ENCODE results near the gene GON7. TPM values are rescaled to one million over a fixed set of nuclear protein-coding genes. Genes with fewer than 3 reads are reported as not detected.
"Not testable (repeated sequence)": the region's sequence is repeated elsewhere in the genome, so short reads cannot be mapped to it uniquely, and the experiment has no call there.

Gene GON7, protein sequence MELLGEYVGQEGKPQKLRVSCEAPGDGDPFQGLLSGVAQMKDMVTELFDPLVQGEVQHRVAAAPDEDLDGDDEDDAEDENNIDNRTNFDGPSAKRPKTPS
- 8.2 TPM for total RNA-seq

DNA sequence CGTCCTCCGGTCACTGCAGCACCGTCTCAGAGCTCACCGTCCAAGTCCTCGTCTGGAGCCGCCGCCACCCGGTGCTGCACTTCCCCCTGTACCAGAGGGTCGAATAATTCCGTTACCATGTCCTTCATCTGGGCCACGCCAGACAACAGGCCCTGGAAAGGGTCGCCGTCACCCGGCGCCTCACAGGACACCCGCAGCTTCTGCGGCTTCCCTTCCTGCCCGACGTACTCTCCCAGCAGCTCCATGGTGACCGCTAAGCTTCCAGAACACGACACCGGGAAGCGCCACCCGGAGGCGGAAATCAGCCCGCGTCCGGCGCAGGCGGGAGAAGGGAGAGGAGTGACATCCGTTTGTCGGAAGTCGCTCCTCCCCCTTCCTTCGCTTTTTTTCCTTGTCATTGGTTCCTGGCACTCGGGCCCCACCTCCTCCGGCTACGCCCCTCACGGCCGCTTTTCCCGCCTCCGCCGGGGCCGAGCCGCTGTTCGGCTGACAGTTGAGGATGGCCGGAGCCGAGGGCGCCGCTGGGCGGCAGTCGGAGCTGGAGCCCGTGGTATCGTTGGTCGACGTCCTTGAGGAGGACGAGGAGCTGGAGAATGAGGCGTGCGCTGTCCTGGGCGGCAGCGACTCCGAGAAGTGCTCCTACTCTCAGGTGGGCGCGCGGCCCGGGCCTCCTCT, at the start of gene GON7, which contains the start of gene UBR7:
Gene GON7 (minus strand): TSS at position 273 of the 675 bp plus-strand sequence. CDS start 28 bp downstream, at position 245.
Gene UBR7 (plus strand): TSS at position 464 of the 675 bp plus-strand sequence. CDS start 36 bp downstream, at position 500.
- peak; percentile 97 for DNase-seq

DNA sequence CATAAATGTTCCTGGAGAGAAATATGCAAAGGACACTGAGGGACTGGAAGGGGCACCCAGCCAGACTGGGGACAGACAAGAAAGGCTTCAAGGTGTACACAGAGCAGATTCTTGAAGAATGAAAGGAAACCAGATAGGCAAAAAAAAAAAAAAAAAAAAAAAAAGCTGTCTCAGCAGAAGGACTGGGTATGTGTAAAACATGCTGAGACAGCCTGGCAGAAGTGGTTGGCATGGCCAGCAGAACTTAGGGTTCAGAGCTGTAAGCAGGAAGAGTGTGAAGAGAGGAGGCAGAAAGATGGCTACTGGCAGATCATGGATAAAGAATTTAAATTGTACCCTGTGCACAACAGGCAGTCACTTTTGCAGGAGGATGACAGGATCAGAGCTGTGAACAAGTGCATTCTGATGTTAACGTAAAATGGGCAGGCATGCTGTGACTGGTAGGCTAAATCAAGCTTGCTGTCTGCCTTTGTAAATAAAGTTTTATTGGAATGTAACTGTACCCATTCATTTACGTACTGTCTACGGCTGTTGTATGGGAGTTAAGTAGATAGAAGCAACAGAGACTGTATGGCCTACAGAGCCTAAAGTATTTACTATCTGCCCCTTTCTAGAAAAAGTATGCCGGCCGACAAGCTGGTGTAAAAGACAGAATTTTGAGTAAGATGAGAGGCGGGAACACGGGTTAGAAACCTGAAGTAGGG, 42.4 kb upstream of the GON7 start:
- no peak for DNase-seq

DNA sequence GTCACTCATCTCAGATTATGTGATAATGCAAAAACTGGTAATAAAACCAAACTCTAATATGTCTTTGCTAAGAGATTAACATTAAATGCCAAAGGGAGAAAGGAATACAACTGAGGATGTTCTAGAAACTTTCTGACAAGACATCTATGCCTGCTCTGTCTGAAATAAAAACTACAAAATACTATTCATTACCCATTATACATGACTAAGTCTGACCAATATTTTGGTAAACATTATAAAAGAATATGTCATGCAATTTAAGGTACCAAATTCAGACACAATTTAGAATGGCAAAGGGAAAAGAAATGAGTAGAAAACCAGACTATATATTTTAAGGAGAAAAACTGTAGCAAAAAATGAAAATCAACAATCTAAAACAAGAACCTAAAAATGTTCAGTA, 39.7 kb upstream of the GON7 start:
- DNase-seq, result no peak

DNA sequence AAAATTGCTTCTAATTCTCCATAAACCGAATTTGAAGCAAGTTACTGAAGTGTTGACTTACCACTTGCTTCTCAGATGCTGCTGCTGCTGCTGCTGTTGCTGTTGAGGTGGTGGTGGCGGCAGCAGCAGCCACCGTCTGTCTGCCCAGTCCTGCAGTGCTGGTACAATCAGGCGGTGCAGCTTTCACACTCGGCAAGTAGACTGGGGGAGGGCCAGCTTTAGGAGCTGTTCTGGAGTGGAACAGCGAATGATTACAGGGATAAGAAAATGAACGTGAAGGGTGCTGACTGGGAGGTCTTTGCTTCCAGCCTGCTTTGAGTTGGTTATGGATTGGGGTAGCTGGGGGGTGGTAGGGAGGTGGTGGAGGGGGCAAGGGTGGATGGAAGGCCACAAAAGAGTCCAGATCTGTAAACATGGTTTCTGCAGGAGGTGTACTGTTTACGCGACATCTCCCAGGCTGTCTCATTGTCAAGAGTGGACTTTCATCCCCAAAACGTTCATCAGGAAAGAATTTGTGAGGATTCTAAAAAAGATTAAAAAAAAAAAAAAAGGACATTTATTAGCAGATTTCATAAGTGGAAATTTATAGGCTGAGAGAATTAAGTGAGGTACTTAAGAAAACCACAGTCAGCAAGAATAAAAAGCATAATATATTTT, 39.0 kb upstream of the GON7 start:
- no peak for DNase-seq

DNA sequence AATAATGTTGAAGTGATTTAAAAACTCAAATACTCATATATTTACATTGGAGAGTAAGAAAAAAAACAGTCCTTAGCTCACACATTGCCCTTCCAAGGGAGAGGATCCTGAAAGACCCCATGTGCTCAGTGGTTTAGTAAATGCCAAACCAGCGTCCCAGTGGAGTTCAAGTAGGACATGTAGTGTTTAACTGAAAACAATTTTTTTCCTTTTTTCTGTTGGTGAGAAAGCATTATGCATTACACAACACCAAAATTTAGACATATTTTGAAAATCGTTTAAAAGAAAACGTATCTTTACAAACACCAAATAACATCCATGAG, 33.8 kb upstream of the GON7 start:
- no peak for DNase-seq

DNA sequence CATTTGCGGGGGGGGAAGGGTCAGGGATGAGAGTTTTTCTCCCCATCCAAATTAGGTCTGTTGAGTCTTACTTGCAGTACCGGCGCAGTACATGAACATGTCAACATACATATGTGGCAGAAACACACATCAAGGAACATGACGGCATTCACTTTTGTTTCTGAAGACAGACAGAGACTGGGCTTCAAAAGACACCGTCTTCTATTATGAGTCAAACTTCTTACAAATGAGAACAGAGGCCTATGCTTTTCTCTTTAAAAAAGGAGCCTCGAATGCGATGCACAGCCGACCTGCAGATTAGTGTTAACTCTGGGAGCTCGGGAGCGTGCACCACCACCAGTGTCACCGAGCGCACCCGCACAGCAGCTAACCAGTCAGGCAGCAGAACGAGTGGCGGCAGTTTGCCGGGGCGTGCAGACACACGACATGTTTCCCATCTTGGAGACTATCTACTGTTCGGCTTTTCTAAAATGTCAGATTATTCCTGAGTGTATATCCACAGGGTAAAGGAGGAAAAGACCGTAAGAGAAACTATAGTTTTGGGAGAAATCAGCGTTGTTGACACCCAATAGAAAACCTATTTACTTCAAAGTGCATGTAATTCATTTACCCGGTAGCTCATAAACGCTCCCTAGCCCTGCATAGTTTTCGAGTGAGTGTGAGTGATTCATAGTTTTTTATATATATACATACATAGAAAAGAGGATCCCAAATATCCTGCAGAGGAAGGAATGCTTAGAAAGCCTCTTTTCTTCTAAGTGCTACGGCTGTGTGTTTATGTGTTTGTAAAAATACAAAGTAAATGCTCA, 33.2 kb upstream of the GON7 start:
- DNase-seq, result no peak

DNA sequence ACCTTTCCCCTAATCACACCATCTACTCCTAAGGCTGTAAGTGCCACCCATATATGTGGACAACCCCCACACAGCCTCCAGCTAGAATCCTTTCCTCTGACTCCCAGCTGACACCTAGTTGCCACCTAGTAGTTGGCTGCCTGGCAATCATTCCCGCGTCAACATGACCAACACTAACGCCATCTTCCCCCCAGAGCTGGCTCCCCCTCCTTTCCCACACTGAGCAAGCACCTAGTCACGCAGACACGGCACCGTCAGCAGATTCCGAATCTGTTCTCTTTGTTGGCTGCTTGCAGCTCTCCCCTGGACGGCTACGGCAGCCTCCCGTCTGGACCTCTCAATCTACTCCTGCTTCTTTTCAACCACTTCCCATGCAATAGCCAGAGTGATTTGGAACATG, 27.9 kb upstream of the GON7 start:
- DNase-seq, result no peak

DNA sequence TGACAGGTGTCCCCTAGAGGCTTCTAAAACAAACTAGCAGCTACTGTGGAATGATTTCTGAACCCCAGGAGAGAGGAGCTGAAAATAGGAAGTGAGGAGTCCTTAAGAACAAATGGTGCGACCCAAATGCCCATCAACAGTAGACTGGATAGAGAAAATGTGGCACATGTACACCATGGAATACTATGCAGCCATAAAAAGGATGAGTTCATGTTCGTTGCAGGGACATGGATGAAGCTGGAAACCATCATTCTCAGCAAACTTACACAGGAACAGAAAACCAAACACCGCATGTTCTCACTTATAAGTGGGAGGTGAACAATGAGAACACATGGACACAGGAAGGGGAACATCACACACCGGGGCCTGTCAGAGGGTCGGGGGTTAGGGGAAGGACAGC, 26.2 kb upstream of the GON7 start:
- DNase-seq, result not testable (repeated sequence)

DNA sequence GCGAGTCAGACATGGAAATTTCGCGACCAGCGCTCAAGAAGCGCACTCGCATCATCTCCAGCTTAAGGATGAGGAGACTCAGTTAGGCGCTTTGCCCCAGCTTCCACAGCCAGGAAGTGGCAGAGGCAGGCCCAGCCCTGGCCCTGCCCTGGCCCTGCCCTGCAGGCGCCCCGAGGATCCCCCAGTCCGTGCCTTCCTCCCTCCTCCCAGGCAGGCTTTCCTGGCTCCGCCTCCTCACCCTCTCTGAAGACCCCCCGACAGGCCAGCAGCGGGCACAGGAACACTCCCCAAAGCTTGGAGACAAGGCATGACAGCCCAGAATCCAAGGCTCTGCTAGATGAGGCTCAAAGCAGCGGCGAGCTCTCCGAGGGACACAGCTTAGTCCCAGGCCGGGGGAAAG, 25.3 kb upstream of the GON7 start:
- DNase-seq, result no peak

DNA sequence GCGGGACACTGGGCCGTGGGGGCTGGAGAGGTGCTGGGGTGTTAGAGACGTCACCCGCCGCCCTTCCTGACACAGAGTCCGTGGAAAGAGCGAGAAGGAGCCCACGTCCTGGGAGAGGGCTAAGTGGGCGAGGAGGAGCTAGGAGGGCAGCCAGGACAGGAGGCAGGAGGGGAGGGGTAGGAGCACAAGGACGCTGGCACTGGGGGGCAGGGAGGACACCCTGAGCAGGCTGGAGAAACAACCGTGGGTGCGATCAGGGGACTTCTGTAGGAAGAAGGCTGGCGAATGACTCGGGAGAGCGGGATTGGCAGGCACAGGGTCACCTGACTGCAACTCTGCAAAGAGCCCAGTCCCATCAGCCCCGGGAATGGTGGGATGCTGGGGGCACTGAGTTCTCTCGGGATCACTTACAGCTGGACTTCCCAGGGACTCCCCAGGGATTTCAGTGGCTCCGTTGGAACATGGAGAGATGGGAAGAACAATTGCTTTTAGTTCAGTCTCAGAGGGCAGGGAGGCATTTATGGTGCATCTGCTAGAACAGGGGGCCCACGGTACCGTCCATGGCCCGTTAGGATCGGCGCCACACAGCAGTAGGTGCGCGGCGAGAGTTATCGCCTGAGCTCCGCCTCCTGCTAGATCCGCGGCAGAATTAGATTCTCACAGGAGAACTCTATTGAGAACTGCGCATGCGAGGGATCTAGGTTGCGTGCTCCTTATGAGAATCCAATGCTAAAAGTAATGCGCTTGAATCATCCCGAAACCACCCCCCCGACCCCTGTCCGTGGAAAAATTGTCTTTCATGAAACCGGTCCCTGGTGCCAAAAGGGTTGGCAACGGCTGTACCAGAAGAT, 24.5 kb upstream of the GON7 start:
- no peak for DNase-seq

DNA sequence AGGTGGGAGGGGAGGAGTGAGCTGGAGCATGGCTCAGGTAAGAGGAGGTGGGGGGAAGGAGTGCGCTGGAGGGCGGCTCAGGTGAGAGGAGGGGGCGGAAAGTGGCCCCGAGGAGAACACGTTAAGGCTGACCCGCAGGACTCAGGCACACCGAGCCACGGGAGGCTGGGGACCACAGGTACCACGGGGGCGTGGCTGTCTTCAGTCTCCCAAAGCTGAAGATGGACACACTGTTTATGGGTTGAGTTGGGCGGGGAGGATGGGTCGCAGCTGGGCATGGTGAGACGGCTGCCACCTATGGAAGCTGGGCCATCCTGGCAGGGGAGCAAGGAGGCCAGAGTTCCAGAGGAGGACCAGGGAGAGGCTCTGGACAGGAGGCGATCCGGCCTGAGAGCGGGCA, 23.7 kb upstream of the GON7 start:
- no peak for DNase-seq

DNA sequence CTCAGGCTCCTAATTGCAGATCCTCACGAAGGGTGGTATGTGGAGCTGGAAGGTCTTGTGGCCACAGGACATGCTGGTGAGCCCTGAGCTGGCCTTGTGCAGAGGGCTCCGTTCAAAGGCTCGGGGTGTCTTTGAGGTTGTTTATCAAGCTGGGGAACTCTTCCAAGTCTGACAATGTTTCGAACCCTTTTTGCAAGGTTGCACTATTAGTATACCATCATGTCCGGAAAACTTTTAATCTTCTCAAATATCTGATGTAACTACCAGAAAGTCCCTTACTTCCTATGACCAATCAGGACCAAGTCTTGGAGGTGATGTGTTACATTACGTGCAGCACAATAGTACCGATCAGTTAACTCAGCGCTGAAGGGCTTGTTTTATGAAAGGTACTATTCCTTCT, 21.7 kb upstream of the GON7 start:
- no peak for DNase-seq

DNA sequence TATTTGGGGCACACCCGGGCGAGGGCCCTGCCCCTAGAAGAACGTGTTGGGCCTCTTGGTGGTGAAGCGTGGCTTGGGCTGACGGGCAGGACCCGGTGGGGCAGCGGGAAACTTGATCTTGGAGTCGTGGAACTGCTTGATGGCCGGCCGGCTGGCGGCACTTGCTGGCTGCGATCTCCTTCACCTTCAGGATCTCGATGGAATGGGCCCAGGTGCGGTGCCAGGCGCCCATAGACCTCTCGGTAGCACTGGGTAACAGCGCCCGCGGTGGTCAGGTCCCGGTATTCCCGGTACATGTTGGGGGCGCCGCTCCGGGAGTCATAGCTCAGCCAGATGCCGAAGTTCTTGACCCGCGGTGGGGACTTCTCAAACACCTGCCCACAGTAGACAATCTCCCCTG, 16.7 kb upstream of the GON7 start:
- DNase-seq, result no peak

DNA sequence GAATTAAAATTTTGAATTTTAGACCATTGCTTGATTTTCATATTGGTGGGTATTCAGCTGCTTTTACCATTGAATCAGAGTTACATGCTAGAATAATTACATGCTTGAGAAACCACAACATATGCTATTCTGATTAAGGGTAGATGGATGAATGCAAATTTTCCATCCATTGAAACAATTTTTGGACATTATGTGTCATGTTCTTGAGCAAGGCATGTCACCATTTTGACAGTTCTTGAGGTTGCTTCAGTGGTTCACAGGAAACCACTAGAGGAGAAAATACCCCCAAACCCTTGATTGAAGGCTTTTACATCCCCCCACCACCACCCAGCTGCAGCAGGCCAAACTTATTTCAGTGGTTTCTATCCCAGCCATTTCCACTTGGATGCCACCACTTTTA, 13.6 kb upstream of the GON7 start:
- peak; percentile 3 for DNase-seq

DNA sequence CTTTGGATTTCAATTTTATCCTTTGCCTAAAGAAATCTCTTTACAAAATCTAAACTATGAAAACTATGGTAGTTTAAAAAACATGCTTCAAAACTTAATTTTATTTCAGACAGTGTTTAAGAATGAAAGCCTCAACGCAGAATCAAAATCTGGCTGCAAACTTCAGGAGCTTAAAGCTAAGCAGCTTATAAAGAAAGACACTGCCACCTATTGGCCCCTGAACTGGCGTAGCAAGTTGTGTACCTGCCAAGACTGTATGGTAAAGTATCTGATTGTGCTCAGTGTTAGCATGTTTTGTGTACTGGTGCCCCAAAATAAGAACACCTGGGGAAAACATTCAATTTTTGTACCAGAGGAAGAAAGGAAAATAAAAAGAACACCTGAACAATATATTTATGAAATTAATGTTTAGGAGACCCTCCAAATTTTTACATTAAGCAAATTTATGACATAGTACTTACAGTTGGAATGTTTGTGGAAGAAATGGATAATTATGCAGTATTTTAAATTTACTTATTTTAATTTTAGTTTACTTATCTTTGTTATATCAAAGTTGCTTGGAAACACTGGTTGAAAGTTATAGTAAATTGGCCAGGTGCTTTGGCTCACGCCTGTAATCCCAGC, 12.3 kb upstream of the GON7 start:
- no peak for DNase-seq

DNA sequence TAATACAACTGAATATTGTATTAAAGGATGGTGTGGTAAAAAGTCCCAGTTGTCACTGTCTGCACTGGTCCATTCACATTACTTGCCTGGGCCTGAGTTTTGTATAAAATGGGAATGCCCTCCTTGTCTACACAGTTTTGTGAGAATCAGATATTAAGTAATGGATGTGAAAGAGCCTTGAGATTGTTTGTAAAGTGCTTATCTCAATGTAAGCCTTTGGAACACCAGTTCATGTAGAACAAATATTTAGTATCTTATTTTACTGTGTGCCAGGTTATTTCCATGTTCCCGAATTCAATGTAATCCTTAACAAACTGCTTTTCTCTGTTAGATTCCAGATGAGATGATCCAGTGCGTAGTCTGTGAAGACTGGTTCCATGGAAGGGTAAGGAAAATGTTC, 7.7 kb upstream of the GON7 start:
- no peak for DNase-seq

DNA sequence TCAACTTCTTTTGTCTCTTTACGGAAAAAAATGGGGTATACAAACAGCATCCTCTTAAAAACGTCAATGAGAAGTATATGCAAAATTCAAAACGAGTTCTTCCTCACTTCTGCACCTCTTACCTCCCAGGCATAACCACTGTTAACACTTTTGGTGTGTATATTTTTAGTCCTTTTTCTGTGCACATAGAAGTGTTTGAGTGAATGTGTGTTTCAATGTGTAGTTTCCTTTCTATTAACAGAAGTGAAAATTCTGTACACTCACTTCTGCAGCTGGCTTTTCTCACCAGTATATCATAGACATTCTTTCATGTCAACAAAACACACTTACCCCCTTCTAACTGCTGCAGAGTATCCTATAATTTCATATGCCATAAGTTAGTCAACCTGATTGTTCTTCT, 5.6 kb upstream of the GON7 start:
- no peak for DNase-seq

DNA sequence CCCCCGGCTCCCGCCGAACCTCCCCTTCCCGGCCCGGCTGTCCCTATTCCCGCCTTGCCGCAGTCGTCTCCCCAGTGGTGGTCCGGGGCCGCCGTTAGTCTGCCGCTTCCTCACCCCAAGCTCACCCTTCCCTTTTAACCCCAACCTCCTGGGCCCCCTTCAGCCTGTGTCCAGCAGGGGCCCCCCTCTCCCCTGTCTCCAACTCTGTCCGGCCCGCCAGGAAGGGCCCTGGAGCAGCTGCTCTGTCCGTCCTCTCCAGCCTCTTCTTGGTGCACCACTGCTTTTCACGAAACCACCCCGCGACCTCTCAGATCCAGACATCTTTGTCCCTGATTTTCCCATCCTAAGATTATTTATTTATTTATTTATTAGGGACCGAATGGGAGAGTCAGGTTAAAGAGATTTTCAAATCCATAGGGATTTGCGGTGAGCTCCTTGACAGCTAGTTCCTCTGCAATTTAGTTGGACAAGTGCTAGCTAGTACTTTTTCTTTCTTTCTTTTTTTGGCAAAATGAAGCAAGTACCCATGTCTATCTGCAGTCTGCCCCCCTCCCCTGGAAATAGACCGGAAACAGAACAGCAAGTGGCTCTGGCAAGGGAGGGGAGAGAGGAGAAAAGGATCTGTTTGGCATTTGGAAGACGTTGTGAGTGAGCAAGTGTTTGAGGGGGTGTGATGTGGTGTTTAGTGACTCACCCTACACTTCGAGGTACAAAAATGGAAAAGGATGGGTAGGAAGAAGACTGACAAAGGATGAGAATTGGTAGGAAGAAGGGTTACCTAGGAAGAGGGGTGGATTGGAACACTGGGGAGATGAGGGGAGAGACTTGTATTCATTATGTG, 823 bp upstream of the GON7 start:
- peak; percentile 14 for DNase-seq

DNA sequence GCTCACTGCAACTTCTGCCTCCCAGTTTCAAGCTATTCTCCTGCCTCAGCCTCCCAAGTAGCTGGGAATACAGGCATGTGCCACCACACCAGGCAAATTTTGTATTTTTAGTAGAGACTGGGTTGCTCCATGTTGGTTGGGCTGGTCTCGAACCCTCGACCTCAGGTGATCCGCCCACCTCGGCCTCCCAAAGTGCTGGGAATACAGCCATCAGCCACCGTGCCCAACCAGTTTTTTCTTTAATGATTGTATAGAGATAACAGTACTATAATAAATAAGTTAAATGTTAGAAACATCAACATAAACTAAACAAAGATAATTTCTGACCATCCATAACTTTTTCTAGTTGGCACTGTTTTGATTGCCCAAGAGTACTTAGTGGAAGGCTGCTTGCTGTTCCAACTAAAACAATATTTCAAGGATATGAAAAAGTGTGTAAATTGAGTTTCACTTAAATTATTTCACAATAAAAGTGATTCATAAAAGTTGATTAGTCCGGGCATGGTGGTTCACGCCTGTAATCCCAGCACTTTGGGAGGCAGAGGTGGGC, 5.6 kb downstream of the GON7 start:
- no peak for DNase-seq

DNA sequence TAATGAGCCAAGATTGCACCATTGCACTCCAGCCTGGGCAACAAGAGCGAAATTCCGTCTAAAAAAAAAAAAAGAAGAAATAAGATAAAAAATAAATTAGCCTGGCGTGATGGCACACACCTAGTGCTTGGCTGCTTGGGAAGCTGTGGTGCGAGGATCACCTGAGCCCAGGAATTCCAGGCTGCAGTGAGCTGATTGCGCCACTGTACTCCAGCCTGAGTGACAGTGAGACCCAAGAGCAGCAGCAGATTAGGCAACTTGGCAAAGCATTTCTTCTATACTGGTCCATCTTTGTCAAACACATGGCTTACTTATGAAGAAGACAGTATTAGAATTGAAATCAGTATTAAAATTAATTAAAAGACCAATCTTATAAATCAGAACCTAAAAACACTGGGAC, 6.3 kb downstream of the GON7 start:
- no peak for DNase-seq

Measured in skin of body (tissue), 2 donors.